B cell (primary cell): ENCODE measurements around the gene CASTOR1. TPM values are rescaled to one million over a fixed set of nuclear protein-coding genes. Genes with fewer than 3 reads are reported as not detected.

ENCODE experiments used
- ATAC-seq: fragments of 200-7000 bp; cut with Tn5 transposase; one replicate; pipeline ENCODE4 v1.10.0; 2021; ENCODE audit warnings: low read depth, mild to moderate bottlenecking, moderate number of reproducible peaks, moderate library complexity
- CTCF ChIA-PET: fragments of 350-600 bp; sonication (Branson Sonifier 250); formaldehyde crosslinking; loops from one replicate; lab custom pipeline; 2021; ENCODE audit warnings: antibody characterized with exemption, inconsistent platforms; lab: Charles Lee
- POLR2A ChIA-PET: fragments of 350-600 bp; sonication (Branson Sonifier 250); formaldehyde crosslinking; loops from one replicate; lab custom pipeline; 2021; ENCODE audit warnings: antibody characterized with exemption; lab: Charles Lee
- DNase-seq: peaks from one replicate; pipeline ENCODE4 v3.0.0; 2013
- H2AFZ ChIP-seq: 2 replicates; pipeline ENCODE4 v1.6.1; 2012; ENCODE audit warnings: mild to moderate bottlenecking, low read depth, low read length; ENCODE audit not compliant: insufficient read depth, poor library complexity, severe bottlenecking
- H3K27ac ChIP-seq, 2 donors: 1 replicate in 1 of 2; 2 replicates in 1 of 2; pipeline ENCODE4 v1.5.1; 2012 to 2013; ENCODE audit warnings: low read length in 2 of 2, mild to moderate bottlenecking in 2 of 2, moderate library complexity in 1 of 2
- H3K27me3 ChIP-seq, 4 experiments: fragments of 200-600 bp in 1 of 4; sonication (generic) in 1 of 4; replicated peaks in 1 of 4; 1 replicate in 2 of 4; 2 replicates in 2 of 4; pipeline versions ENCODE4 v1.6.1 to v1.7.0; 2013 to 2016; ENCODE audit warnings: low read length in 3 of 4, mild to moderate bottlenecking in 2 of 4, mixed read lengths in 1 of 4, moderate library complexity in 1 of 4; ENCODE audit not compliant: insufficient read depth in 4 of 4, control insufficient read depth in 3 of 4; ENCODE audit errors: control extremely low read depth in 1 of 4
- H3K36me3 ChIP-seq, 2 experiments: replicated peaks in 1 of 2; 1 replicate in 1 of 2; 2 replicates in 1 of 2; pipeline versions ENCODE4 v1.6.1 to v1.7.1; 2013; ENCODE audit warnings: low read length in 1 of 2; ENCODE audit not compliant: insufficient read depth in 2 of 2, control insufficient read depth in 1 of 2; ENCODE audit errors: control extremely low read depth in 1 of 2, extremely low read depth in 1 of 2
- H3K4me1 ChIP-seq, 2 donors: fragments of 200-600 bp in 1 of 2; sonication (generic) in 1 of 2; 1 replicate in 1 of 2; 2 replicates in 1 of 2; pipeline versions ENCODE4 v1.5.1 to v1.6.1; 2013 to 2017; ENCODE audit warnings: low read length in 2 of 2; ENCODE audit not compliant: control insufficient read depth in 2 of 2, insufficient read depth in 2 of 2
- H3K4me2 ChIP-seq: replicated peaks from 2 replicates; pipeline ENCODE3; 2012; ENCODE audit warnings: mild to moderate bottlenecking, low read depth, low read length; ENCODE audit not compliant: poor library complexity, severe bottlenecking
- H3K4me3 ChIP-seq, 5 experiments: fragments of 200-600 bp in 1 of 5; sonication (generic) in 1 of 5; 1 replicate in 3 of 5; 2 replicates in 2 of 5; pipeline versions ENCODE4 v1.5.1 to v1.7.0; 2011 to 2016; ENCODE audit warnings: low read length in 4 of 5, mild to moderate bottlenecking in 4 of 5, low read depth in 2 of 5, control low read depth in 1 of 5, moderate library complexity in 1 of 5; ENCODE audit not compliant: insufficient read depth in 1 of 5; ENCODE audit errors: control extremely low read depth in 1 of 5, extremely low read depth in 1 of 5
- H3K79me2 ChIP-seq: fragments of 200-600 bp; sonication (generic); one replicate; pipeline ENCODE4 v1.6.0; 2016; ENCODE audit warnings: low read length; ENCODE audit not compliant: control insufficient read depth, insufficient read depth
- H3K9ac ChIP-seq: fragments of 200-600 bp; sonication (generic); 2 replicates; pipeline ENCODE4 v1.6.1; 2017; ENCODE audit warnings: mild to moderate bottlenecking, low read length, moderate library complexity
- H3K9me3 ChIP-seq, 3 donors: one replicate each; pipeline versions ENCODE4 v1.6.1 to v1.7.1; 2013; ENCODE audit warnings: low read length in 2 of 3; ENCODE audit not compliant: control insufficient read depth in 2 of 3, insufficient read depth in 1 of 3; ENCODE audit errors: control extremely low read depth in 1 of 3
- H4K20me1 ChIP-seq: 2 replicates; pipeline ENCODE4 v1.6.0; 2012; ENCODE audit warnings: mild to moderate bottlenecking, low read length; ENCODE audit not compliant: insufficient read depth, control insufficient read depth, poor library complexity, severe bottlenecking
- H3K27ac Mint-ChIP-seq: one replicate; pipeline ENCODE4 v1.8.0; 2021; ENCODE audit warnings: mixed read lengths
- H3K27me3 Mint-ChIP-seq: one replicate; pipeline ENCODE4 v1.8.0; 2021; ENCODE audit warnings: mixed read lengths
- H3K4me1 Mint-ChIP-seq: one replicate; pipeline ENCODE4 v1.8.0; 2021; ENCODE audit warnings: mixed read lengths
- H3K4me3 Mint-ChIP-seq: one replicate; pipeline ENCODE4 v1.8.0; 2021; ENCODE audit warnings: mixed read lengths
- H3K9me3 Mint-ChIP-seq: one replicate; pipeline ENCODE4 v1.8.0; 2022; ENCODE audit warnings: mixed read lengths; ENCODE audit not compliant: insufficient read depth
- CTCF ChIP-seq: fragments of 200-600 bp; IDR thresholded peaks from one replicate; pipeline ENCODE4 v1.8.0; 2022; ENCODE audit warnings: antibody characterized with exemption, mild to moderate bottlenecking
- EZH2 ChIP-seq: IDR thresholded peaks from 2 replicates; pipeline ENCODE4 v1.6.1; 2012; ENCODE audit warnings: borderline replicate concordance, low read depth, mild to moderate bottlenecking, moderate library complexity, low read length; ENCODE audit not compliant: insufficient read depth, poor library complexity, severe bottlenecking
- WGBS: methylation state at CpG from one replicate; pipeline ENCODE4 v1.1.5; 2013; ENCODE audit warnings: missing lambda C conversion rate; ENCODE audit not compliant: insufficient coverage; 5-methylcytosine and 5-hydroxymethylcytosine counted together
- intact Hi-C: fragments of 100-400 bp; cut with micrococcal nuclease; formaldehyde crosslinking; loops from one replicate; pipeline ENCODE4 v1.10.0; 2022
- polyA plus RNA-seq: library from polyadenylated mRNA; depleted of rRNA; stranded (reverse); fragments of >200 nt; gene quantifications from 2 replicates; pipeline ENCODE4 v1.2.3, GENCODE V29; 2012
- total RNA-seq, 2 donors: library from RNA; stranded (reverse); fragments of 120-200 nt in 1 of 2; gene quantifications; 1 replicate in 1 of 2; 2 replicates in 1 of 2; pipeline versions ENCODE4 v1.2.3 to v1.2.4, GENCODE V29; 2013 to 2022

The CASTOR1 gene
- total and polyA plus RNA-seq, 2 donors (not counting 1 experiment from before 2014, with no cell fraction given): 16.3 to 18.4 TPM

DNA sequence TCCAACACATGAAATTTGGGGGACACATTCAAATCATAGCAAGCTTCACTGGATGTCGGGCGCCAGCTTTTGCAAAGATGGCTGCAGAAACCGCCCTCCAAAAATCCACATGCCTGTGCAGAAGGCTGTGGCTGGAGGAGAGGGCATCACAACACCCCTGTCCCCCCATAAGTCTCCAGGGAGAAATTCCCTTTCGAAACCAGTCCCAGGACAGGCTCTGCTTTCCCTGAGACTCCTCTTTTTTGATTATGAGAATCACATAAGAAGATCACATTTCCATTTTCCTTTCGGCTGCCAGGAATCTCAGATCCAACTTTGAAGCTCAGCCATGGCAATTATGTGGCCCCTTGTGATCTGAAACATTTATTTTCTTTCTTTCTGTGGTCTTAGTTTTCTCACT, 52.4 kb downstream of the CASTOR1 start:
- intact Hi-C loops: no loop called here
- peaks cover 0 to 4% (median 0%) of the 10 kb centered on the region in 4 experiments for H3K27me3 ChIP-seq
- H2AFZ ChIP-seq: no peak overlapping the region
- POLR2A ChIA-PET: no interaction called here
- Mint-ChIP-seq H3K4me1 (peaks cover 7% of the 10 kb centered on the region), H3K27ac (no peak overlapping the region), H3K4me3 (no peak overlapping the region), H3K9me3 (no peaks in the 10 kb centered on the region), H3K27me3 (peaks cover 4% of the 10 kb centered on the region)
- no peaks in the 10 kb centered on the region for H4K20me1 ChIP-seq
- peaks cover 3 to 12% of the 10 kb centered on the region in 2 donors for H3K4me1 ChIP-seq
- CTCF ChIA-PET: no interaction called here
- no peak overlapping the region for H3K4me3 ChIP-seq
- WGBS: 92% methylated on average over 2 of the region's 5 CpGs
- H3K27ac ChIP-seq: no peak overlapping the region
- H3K36me3 ChIP-seq: no peaks in the 10 kb centered on the region
- ATAC-seq (no peak), DNase-seq (no peak)
- H3K9ac ChIP-seq: no peak overlapping the region
- no peaks in the 10 kb centered on the region for H3K79me2 ChIP-seq
- no peaks in the 10 kb centered on the region for H3K9me3 ChIP-seq
- H3K4me2 ChIP-seq: no peak overlapping the region
- no peak for TF ChIP-seq CTCF
- TF ChIP-seq EZH2: no peak

GRCh38 chr22:30235687-30236170, 53.6 kb downstream of the CASTOR1 start:
- H2AFZ ChIP-seq: no peak overlapping the region
- Mint-ChIP-seq H3K9me3 (no peaks in the 10 kb centered on the region), H3K27ac (no peak overlapping the region), H3K4me3 (no peak overlapping the region), H3K27me3 (peaks cover 4% of the 10 kb centered on the region), H3K4me1 (peaks cover 4% of the 10 kb centered on the region)
- POLR2A ChIA-PET: no interaction called here
- H3K4me3 ChIP-seq: no peak overlapping the region
- H4K20me1 ChIP-seq: no peaks in the 10 kb centered on the region
- no peak overlapping the region for H3K27ac ChIP-seq
- no peak overlapping the region for H3K4me2 ChIP-seq
- CTCF ChIA-PET: no interaction called here
- H3K9me3 ChIP-seq: no peaks in the 10 kb centered on the region
- peaks cover 0 to 4% (median 0%) of the 10 kb centered on the region in 4 experiments for H3K27me3 ChIP-seq
- H3K79me2 ChIP-seq: no peaks in the 10 kb centered on the region
- DNase-seq (no peak), ATAC-seq (no peak)
- intact Hi-C loops: no loop called here
- no peak overlapping the region for H3K9ac ChIP-seq
- no peak for TF ChIP-seq CTCF
- no peak for TF ChIP-seq EZH2
- no peaks in the 10 kb centered on the region for H3K36me3 ChIP-seq
- WGBS: 62% methylated on average over 10 of the region's 10 CpGs
- H3K4me1 ChIP-seq: peaks cover 0 to 4% of the 10 kb centered on the region in 2 donors

Other genes starting within 250 kb of the CASTOR1 start
- gene HORMAD2, start 209.0 kb downstream of the CASTOR1 start, total RNA-seq: not detected in 2 replicates
- gene HORMAD2, start 209.0 kb downstream of the CASTOR1 start, polyA plus RNA-seq: not detected in 2 replicates
- 0.24 and 0.47 TPM in 2 replicates for gene LIF, start 42.7 kb downstream of the CASTOR1 start, total RNA-seq
- 0.06 TPM in 1 of 2 replicates, not detected in the other for gene LIF, start 42.7 kb downstream of the CASTOR1 start, polyA plus RNA-seq
- gene OSM, start 22.7 kb downstream of the CASTOR1 start, total RNA-seq: 1.7 and 1.8 TPM in 2 replicates
- gene OSM, start 22.7 kb downstream of the CASTOR1 start, polyA plus RNA-seq: 9.6 and 12.5 TPM in 2 replicates
- gene TBC1D10A, start 37.4 kb upstream of the CASTOR1 start, total RNA-seq: 44.7 and 45.2 TPM in 2 replicates
- 50.8 and 58.4 TPM in 2 replicates for gene TBC1D10A, start 37.4 kb upstream of the CASTOR1 start, polyA plus RNA-seq
- 283 and 286 TPM in 2 replicates for gene SF3A1, start 67.4 kb upstream of the CASTOR1 start, total RNA-seq
- 92.1 and 163 TPM in 2 replicates for gene SF3A1, start 67.4 kb upstream of the CASTOR1 start, polyA plus RNA-seq
- gene CCDC157, start 67.5 kb upstream of the CASTOR1 start, total RNA-seq: 3.6 and 5.4 TPM in 2 replicates
- gene CCDC157, start 67.5 kb upstream of the CASTOR1 start, polyA plus RNA-seq: 5.6 and 6.4 TPM in 2 replicates
- gene RNF215, start 97.9 kb upstream of the CASTOR1 start, total RNA-seq: 16.7 and 18.6 TPM in 2 replicates
- 8.8 and 9.8 TPM in 2 replicates for gene RNF215, start 97.9 kb upstream of the CASTOR1 start, polyA plus RNA-seq
- 0.67 and 0.83 TPM in 2 replicates for gene SEC14L2, start 107.5 kb upstream of the CASTOR1 start, total RNA-seq
- 0.24 and 0.63 TPM in 2 replicates for gene SEC14L2, start 107.5 kb upstream of the CASTOR1 start, polyA plus RNA-seq
- 11.3 and 11.8 TPM in 2 replicates for gene MTFP1, start 136.3 kb upstream of the CASTOR1 start, total RNA-seq
- gene MTFP1, start 136.3 kb upstream of the CASTOR1 start, polyA plus RNA-seq: 8.7 and 18.4 TPM in 2 replicates
- gene SEC14L3, start 182.5 kb upstream of the CASTOR1 start, total RNA-seq: not detected in 2 replicates
- not detected in 2 replicates for gene SEC14L3, start 182.5 kb upstream of the CASTOR1 start, polyA plus RNA-seq
- gene SEC14L4, start 216.2 kb upstream of the CASTOR1 start, total RNA-seq: not detected in 2 replicates
- gene SEC14L4, start 216.2 kb upstream of the CASTOR1 start, polyA plus RNA-seq: not detected in 2 replicates